NCI-H146 (cell line): ENCODE data around the gene GFPT1.

Experiments
- DNase-seq: peaks from one replicate; lab custom pipeline; 2025; lab: John Stamatoyannopoulos, UW

Gene GFPT1

GRCh38 chr2:69291004-69291650 lies 95.9 kb downstream of the GFPT1 start:
- DNase-seq, result no peak

DNA sequence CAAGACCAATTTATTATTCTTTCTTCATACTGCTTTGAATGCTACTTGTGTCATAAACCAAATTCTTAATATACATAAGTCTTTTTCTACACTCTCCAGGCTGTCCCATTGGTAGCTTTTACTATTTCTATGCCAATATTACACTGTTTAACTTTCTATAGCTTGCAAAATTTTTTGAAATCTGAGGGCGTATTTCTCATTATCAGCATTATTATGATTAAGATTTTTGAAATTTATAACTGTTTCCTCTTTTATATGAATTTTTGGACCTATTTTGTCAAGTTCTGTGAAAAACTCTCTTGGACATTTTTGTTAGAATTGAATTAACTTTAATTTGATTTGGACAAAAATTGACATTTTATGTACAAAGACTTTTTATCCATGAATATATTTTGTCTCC lies 98.6 kb downstream of the GFPT1 start:
- DNase-seq, result no peak

DNA sequence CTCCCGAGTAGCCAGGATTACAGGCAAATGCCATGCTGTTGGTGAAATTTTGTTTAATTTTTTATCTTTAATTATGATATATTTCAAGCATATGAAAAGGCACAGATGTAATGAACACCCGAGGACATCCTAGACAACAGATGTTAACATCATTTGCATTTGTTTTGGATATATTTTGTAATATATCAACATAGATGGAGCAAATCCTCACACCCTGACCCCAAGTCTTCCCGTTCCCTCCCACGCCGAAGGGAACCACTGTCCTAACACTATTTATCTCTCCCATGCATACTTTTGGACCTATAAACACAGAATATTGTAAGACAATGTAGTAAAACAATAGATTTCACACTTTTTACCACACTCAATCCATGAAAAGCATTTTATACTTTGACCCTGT lies 99.5 kb downstream of the GFPT1 start:
- no peak for DNase-seq

DNA sequence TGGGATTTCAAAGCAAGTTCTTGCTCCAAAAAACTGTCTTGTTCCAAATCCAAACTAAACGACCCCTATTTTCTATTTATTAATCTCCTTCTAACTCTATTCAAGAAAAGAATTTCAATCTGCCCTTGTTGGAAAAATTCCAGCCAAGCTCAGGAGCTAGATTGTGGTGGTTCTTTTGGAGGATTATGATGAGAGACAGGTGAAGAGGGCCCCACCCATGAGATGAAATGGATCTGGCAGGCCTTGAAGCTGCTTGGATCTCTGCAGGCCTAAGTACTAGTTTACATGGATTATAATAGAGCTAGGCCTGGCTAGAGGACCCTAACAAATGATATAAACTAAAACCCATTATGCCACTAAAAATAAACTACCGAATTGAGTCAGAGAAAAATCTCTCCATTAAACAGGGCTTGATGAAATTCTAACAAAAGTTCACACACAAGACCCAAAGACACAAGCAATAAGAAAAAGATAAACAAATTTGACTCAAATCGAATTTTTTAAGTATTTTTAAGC lies 101.6 kb downstream of the GFPT1 start:
- no peak for DNase-seq

- no peak for DNase-seq
Measured at GRCh38 chr2:69280796-69281412, 106.1 kb downstream of the GFPT1 start.

GRCh38 chr2:69279931-69280681 lies 106.9 kb downstream of the GFPT1 start:
- no peak for DNase-seq

DNA sequence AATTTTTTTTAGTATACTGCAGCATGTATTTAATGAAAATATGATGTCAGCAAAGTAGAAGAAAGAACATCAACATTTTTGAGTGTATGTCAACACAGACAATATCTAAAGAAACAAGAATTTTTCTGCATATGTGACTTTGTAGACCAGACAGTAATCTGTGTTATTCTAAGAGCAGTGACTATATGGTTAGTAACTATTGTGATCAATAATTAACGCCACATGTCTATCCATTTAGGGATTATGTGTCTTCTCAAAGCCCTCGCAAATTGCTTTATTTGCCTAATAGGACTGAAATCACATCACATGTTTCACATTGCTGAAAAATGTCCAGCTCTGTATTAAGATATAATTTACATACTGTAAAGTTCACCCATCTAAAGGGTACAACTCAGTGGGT lies 107.8 kb downstream of the GFPT1 start:
- DNase-seq, result no peak

DNA sequence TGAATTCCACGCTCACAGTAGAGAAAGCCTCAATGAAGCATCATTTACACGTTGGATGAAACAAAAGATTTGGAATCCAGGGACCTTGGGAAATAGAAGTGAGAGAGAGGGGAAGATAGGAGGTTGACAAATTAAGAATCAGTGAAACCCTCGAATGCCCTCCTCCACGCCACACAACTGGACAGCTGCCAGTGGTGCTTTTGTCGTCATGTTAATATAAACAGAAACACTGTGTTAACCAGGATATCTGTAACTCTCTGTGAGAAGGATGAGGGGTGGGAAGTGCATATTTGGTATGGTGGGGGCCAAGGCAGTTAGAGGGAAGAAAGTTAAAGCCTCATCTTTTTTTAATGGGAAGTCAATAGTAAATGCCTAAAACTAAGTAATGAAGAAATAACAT lies 108.7 kb downstream of the GFPT1 start:
- no peak for DNase-seq

DNA sequence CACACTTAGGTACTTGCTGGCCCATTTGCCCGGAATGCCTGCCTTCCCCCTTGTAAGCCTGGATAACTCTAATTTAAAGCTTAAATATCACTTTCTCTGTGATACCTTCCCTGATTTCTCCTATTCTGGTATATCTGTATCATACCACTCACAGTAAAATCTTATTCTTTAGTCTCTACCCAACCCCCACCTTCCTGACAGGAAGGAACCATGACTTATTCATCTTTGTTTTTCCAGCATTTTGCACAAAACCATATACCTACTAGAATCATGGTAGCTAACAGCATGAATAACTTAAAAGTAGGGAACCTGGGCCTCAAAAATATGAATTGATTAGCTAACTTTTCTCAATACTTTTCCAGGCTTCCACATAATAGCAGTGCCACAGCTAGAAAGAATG lies 111.5 kb downstream of the GFPT1 start:
- no peak for DNase-seq

DNA sequence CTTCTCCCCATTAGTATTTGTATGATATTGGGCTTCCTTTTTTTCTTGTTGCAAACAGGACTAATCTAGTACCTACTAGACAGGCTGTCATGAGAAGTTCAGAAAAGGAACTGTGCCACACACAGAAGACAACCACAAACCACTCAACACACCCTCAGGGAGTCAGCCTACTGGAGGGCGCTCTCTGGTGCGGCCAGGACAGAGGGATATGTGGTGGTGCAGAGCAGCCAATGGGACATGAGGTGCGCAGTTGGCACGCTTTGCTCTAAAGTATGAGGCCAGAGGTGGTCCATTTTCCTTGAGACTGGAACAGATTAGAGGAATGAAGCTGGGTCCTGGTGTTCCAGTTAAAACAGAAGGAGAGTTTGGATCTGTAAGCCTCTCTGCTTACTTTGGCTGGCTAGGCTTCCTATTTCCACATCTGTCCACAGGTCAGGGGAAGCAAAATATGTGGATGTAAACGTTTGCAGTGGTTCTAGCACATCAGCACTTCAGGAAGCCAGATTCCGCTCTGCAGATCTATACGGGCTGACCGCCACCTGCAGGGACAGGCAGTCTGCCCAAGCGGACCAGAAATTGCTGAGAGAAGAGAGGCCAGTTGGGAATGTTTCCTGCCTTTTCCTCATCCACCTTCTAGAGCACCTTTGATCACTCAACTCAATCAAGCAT lies 114.1 kb downstream of the GFPT1 start:
- DNase-seq, result no peak

- DNase-seq, result no peak
Measured at GRCh38 chr2:69271831-69272257, 115.2 kb downstream of the GFPT1 start.
